Lung (tissue), 12 donors: ENCODE measurements around the gene FOXRED1. TPM values are rescaled to one million over a fixed set of nuclear protein-coding genes. Genes with fewer than 3 reads are reported as not detected.

Source experiments
- ATAC-seq: fragments of 200-7000 bp; cut with Tn5 transposase; one replicate; pipeline ENCODE4 v1.9.1; 2020; ENCODE audit warnings: moderate number of reproducible peaks; ENCODE audit not compliant: insufficient read depth, low FRiP score
- DNase-seq, 3 donors: peaks; one replicate each; pipeline ENCODE4 v3.0.0-alpha.2; 2013 to 2017
- H3K27ac ChIP-seq, 2 donors: one replicate each; pipeline ENCODE4 v1.5.1; 2013; ENCODE audit warnings: mild to moderate bottlenecking in 2 of 2, moderate library complexity in 2 of 2, control low read depth in 1 of 2, inconsistent platforms in 1 of 2, low read depth in 1 of 2, low read length in 1 of 2
- H3K27me3 ChIP-seq, 3 donors: one replicate each; pipeline ENCODE4 v1.5.1; 2013; ENCODE audit warnings: low read length in 2 of 3; ENCODE audit not compliant: control insufficient read depth in 3 of 3, insufficient read depth in 3 of 3
- H3K36me3 ChIP-seq, 4 donors: one replicate each; pipeline ENCODE4 v1.5.1; 2013; ENCODE audit warnings: low read length in 4 of 4, mild to moderate bottlenecking in 1 of 4, moderate library complexity in 1 of 4; ENCODE audit not compliant: control insufficient read depth in 4 of 4, insufficient read depth in 4 of 4
- H3K4me1 ChIP-seq, 5 donors: one replicate each; pipeline ENCODE4 v1.5.1; 2013; ENCODE audit warnings: low read length in 5 of 5, mild to moderate bottlenecking in 2 of 5, moderate library complexity in 1 of 5; ENCODE audit not compliant: control insufficient read depth in 5 of 5, insufficient read depth in 5 of 5
- H3K4me3 ChIP-seq: one replicate; pipeline ENCODE4 v1.5.1; 2013; ENCODE audit warnings: mild to moderate bottlenecking, control low read depth, moderate library complexity
- H3K9ac ChIP-seq, 2 donors: one replicate each; pipeline ENCODE4 v1.5.1; 2013; ENCODE audit warnings: low read length in 2 of 2, control low read depth in 1 of 2; ENCODE audit not compliant: insufficient read depth in 1 of 2
- H3K9me3 ChIP-seq, 4 donors: one replicate each; pipeline ENCODE4 v1.5.1; 2013; ENCODE audit warnings: low read length in 3 of 4, mild to moderate bottlenecking in 1 of 4, moderate library complexity in 1 of 4; ENCODE audit not compliant: control insufficient read depth in 4 of 4, insufficient read depth in 3 of 4
- WGBS, 2 donors: extraction: QIAGEN DNeasy Blood & Tissue Kit; methylation state at CpG; one replicate each; pipeline ENCODE4 v1.1.7; 2013; 5-methylcytosine and 5-hydroxymethylcytosine counted together
- polyA plus RNA-seq, 2 donors: library from polyadenylated mRNA; stranded (reverse); fragments of 200-250 nt; gene quantifications; one replicate each; pipeline ENCODE4 v1.2.1, GENCODE V29; 2013
- total RNA-seq, 2 donors: library from RNA; depleted of rRNA in 1 of 2; stranded (reverse); fragments of >200 nt in 1 of 2; gene quantifications; one replicate each; pipeline ENCODE4 v1.2.1, GENCODE V29; 2014 to 2021
- TF ChIP-seq, protein P1 (sequence below): IDR thresholded peaks from 2 replicates; pipeline ENCODE4 v1.5.1; 2012; ENCODE audit warnings: mild to moderate bottlenecking; ENCODE audit errors: control extremely low read depth, extremely low read depth
- donor health status: control.
- donor health status: control.
- donor health status: Bipolar disorder and iron deficiency.
- donor health status: healthy.
- donor health status: DM: yes; HTN: yes; CAD: no.

FOXRED1 gene
- total and polyA plus RNA-seq, 4 donors, result 18.0 to 28.4 (median 20.7) TPM

DNA sequence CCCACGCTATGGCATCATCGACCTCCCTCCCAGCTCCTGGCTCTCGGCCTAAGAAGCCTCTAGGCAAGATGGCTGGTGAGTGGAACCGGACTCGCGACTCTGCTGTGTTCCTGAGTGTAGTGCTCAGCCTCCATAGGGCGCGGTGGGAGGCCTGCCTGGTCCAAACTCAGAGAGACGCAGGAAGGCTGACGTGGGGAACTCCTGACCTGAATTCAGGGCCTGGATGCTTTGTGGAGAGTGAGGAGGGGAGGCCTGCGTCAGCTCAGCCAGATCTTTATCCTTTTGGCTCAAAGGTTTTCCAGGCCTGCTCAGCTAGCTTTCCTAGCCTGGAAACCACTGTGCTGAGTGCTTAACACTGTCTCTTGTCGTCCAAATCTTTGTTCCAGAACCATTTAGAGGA is 21.9 kb downstream of the FOXRED1 start:
- Histone ChIP-seq H3K9ac (no peak overlapping the region), H3K4me3 (no peak overlapping the region), H3K27me3 (no peaks in the 10 kb centered on the region), H3K36me3 (peaks cover 0 to 36% (median 31%) of the 10 kb centered on the region in 4 donors), H3K9me3 (no peaks in the 10 kb centered on the region), H3K4me1 (no peaks in the 10 kb centered on the region), H3K27ac (no peak overlapping the region)
- WGBS, 2 donors, result 93 to 97% methylated on average over 12 of the region's 12 CpGs
- ATAC-seq, result no peak
- TF ChIP-seq, protein P1, sequence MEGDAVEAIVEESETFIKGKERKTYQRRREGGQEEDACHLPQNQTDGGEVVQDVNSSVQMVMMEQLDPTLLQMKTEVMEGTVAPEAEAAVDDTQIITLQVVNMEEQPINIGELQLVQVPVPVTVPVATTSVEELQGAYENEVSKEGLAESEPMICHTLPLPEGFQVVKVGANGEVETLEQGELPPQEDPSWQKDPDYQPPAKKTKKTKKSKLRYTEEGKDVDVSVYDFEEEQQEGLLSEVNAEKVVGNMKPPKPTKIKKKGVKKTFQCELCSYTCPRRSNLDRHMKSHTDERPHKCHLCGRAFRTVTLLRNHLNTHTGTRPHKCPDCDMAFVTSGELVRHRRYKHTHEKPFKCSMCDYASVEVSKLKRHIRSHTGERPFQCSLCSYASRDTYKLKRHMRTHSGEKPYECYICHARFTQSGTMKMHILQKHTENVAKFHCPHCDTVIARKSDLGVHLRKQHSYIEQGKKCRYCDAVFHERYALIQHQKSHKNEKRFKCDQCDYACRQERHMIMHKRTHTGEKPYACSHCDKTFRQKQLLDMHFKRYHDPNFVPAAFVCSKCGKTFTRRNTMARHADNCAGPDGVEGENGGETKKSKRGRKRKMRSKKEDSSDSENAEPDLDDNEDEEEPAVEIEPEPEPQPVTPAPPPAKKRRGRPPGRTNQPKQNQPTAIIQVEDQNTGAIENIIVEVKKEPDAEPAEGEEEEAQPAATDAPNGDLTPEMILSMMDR, result no peak
- DNase-seq, result no peak

GRCh38 chr11:126293726-126294125 is 24.8 kb downstream of the FOXRED1 start:
- ATAC-seq, result no peak
- WGBS, 2 donors, result 79 to 80% methylated on average over 5 of the region's 5 CpGs
- H3K9me3 ChIP-seq, result no peaks in the 10 kb centered on the region

DNA sequence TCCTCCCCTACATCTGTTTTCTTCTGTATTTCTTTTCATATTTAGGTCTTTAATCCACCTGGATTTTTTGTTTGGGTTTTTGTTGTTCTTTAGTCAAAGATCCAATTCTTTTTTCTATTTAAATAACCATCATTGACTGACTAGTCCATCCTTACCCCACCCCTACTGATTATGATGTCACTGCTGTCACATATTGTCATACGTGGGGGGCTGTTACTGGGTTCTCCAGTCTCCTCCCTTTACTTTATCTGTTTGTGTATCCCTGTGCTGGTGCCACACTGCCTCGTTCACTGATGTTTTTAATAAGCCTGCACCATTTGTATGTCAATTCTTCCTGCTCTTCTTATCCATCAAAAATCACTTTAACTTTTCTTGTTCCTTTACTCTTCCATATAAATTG is 28.1 kb downstream of the FOXRED1 start:
- peaks cover 4 to 22% (median 19%) of the 10 kb centered on the region in 4 donors for H3K36me3 ChIP-seq
- ATAC-seq, result no peak
- no peaks in the 10 kb centered on the region for H3K27me3 ChIP-seq
- H3K9ac ChIP-seq, result no peak overlapping the region
- TF ChIP-seq, protein P1, result no peak
- H3K9me3 ChIP-seq, result no peaks in the 10 kb centered on the region
- H3K4me1 ChIP-seq, result no peaks in the 10 kb centered on the region
- WGBS, 2 donors, result 85 to 87% methylated on average over 2 of the region's 2 CpGs
- no peak for DNase-seq
- no peak overlapping the region for H3K4me3 ChIP-seq
- no peak overlapping the region for H3K27ac ChIP-seq

More at GRCh38 chr11:126293726-126294125, 24.8 kb downstream of the FOXRED1 start:
- Histone ChIP-seq H3K9ac (no peak overlapping the region), H3K27ac (no peak overlapping the region), H3K36me3 (peaks cover 0 to 36% (median 31%) of the 10 kb centered on the region in 4 donors), H3K4me3 (no peak overlapping the region), H3K27me3 (no peaks in the 10 kb centered on the region), H3K4me1 (no peaks in the 10 kb centered on the region)
- DNase-seq, result no peak
- TF ChIP-seq, protein P1, result no peak
